ENCODE data around the gene TMPRSS11F.

DNA sequence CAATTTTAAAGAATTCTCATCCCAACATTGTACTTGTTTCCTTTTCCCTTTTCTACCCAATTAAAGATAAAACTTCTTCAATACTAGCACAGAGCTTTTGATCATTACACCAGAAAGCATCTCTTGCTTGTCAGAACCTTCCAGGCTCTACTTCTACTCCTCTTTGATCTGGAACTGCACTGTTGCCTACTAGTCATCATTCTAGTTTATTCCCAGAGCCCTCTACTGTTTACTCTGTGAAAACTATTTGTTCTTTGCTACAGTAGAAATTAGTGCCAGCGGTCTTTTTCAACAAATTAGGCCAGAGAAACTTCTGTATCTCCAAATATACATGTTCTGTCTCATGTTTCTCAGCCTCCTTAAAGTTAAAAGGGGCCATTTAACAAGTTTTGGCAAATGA, 46.8 kb upstream of the TMPRSS11F start:
- TF ChIP-seq, protein P1, sequence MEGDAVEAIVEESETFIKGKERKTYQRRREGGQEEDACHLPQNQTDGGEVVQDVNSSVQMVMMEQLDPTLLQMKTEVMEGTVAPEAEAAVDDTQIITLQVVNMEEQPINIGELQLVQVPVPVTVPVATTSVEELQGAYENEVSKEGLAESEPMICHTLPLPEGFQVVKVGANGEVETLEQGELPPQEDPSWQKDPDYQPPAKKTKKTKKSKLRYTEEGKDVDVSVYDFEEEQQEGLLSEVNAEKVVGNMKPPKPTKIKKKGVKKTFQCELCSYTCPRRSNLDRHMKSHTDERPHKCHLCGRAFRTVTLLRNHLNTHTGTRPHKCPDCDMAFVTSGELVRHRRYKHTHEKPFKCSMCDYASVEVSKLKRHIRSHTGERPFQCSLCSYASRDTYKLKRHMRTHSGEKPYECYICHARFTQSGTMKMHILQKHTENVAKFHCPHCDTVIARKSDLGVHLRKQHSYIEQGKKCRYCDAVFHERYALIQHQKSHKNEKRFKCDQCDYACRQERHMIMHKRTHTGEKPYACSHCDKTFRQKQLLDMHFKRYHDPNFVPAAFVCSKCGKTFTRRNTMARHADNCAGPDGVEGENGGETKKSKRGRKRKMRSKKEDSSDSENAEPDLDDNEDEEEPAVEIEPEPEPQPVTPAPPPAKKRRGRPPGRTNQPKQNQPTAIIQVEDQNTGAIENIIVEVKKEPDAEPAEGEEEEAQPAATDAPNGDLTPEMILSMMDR (IDR thresholded peaks at IDR 0.05), result no peak
- no peak for TF ChIP-seq POLR2A (IDR thresholded peaks at IDR 0.05)
- TF ChIP-seq EP300 (IDR thresholded peaks at IDR 0.05), result no peak

Data from ovary (tissue), 3 donors.